Natural killer cell (primary cell): ENCODE measurements around the gene PHACTR1. TPM values are rescaled to one million over a fixed set of nuclear protein-coding genes. Genes with fewer than 3 reads are reported as not detected.

Source experiments
- ATAC-seq, 3 donors: fragments of 150-1000 bp in 2 of 3; fragments of 200-7000 bp in 1 of 3; cut with Tn5 transposase; 1 replicate in 1 of 3; 2 replicates in 2 of 3; pipeline ENCODE4 v1.10.0; 2021; ENCODE audit warnings: mild to moderate bottlenecking in 2 of 3, moderate library complexity in 2 of 3
- DNase-seq, 2 donors: peaks; one replicate each; pipeline versions ENCODE4 v3.0.0 to v3.0.0-alpha.2; 2013 to 2021; ENCODE audit warnings: mixed read lengths in 1 of 2
- H3K27ac ChIP-seq: one replicate; pipeline ENCODE4 v1.5.1; 2013; ENCODE audit warnings: mild to moderate bottlenecking, low read length
- H3K27me3 ChIP-seq: one replicate; pipeline ENCODE4 v1.6.1; 2013; ENCODE audit warnings: low read length; ENCODE audit not compliant: control insufficient read depth, insufficient read depth
- H3K36me3 ChIP-seq: one replicate; pipeline ENCODE4 v1.6.1; 2013; ENCODE audit warnings: low read length; ENCODE audit not compliant: control insufficient read depth, insufficient read depth
- H3K4me1 ChIP-seq: one replicate; pipeline ENCODE4 v1.6.1; 2013; ENCODE audit warnings: low read length; ENCODE audit not compliant: control insufficient read depth, insufficient read depth
- H3K4me3 ChIP-seq: one replicate; pipeline ENCODE4 v1.5.1; 2013; ENCODE audit warnings: low read length
- H3K9me3 ChIP-seq: one replicate; pipeline ENCODE4 v1.6.1; 2013; ENCODE audit warnings: low read length; ENCODE audit not compliant: control insufficient read depth, insufficient read depth
- H3K27ac Mint-ChIP-seq, 2 donors: one replicate each; pipeline ENCODE4 v1.8.0; 2022; ENCODE audit warnings: mild to moderate bottlenecking in 2 of 2, mixed read lengths in 2 of 2, moderate library complexity in 1 of 2
- H3K27me3 Mint-ChIP-seq, 2 donors: one replicate each; pipeline ENCODE4 v1.8.0; 2022; ENCODE audit warnings: low read depth in 2 of 2, mixed read lengths in 2 of 2
- H3K36me3 Mint-ChIP-seq: one replicate; pipeline ENCODE4 v1.8.0; 2022; ENCODE audit warnings: mixed read lengths
- H3K4me1 Mint-ChIP-seq, 2 donors: one replicate each; pipeline ENCODE4 v1.8.0; 2022; ENCODE audit warnings: mixed read lengths in 2 of 2
- H3K4me3 Mint-ChIP-seq: one replicate; pipeline ENCODE4 v1.8.0; 2022; ENCODE audit warnings: mild to moderate bottlenecking, moderate library complexity, mixed read lengths
- H3K9me3 Mint-ChIP-seq, 2 donors: one replicate each; pipeline ENCODE4 v1.8.0; 2022; ENCODE audit warnings: mixed read lengths in 2 of 2
- WGBS: methylation state at CpG from one replicate; pipeline ENCODE4 v1.1.7; 2013; ENCODE audit warnings: missing lambda C conversion rate; ENCODE audit not compliant: insufficient coverage; 5-methylcytosine and 5-hydroxymethylcytosine counted together
- intact Hi-C: fragments of 100-400 bp; cut with micrococcal nuclease; formaldehyde crosslinking; loops from one replicate; pipeline ENCODE4 v1.14.2; 2022
- total RNA-seq, 4 donors: library from RNA; stranded (reverse); fragments of 120-200 nt in 1 of 4; gene quantifications; one replicate each; pipeline versions ENCODE4 v1.2.3 to v1.2.4, GENCODE V29; 2013 to 2022
- TF ChIP-seq, protein P1 (sequence below): fragments of 200-600 bp; IDR thresholded peaks from one replicate; pipeline ENCODE4 v1.8.0; 2022; ENCODE audit warnings: antibody characterized with exemption

The PHACTR1 gene
- total RNA-seq, 3 donors from 2014 or later (not counting 1 experiment from before 2014, with no cell fraction given): 5.2 to 19.0 (median 5.4) TPM

DNA sequence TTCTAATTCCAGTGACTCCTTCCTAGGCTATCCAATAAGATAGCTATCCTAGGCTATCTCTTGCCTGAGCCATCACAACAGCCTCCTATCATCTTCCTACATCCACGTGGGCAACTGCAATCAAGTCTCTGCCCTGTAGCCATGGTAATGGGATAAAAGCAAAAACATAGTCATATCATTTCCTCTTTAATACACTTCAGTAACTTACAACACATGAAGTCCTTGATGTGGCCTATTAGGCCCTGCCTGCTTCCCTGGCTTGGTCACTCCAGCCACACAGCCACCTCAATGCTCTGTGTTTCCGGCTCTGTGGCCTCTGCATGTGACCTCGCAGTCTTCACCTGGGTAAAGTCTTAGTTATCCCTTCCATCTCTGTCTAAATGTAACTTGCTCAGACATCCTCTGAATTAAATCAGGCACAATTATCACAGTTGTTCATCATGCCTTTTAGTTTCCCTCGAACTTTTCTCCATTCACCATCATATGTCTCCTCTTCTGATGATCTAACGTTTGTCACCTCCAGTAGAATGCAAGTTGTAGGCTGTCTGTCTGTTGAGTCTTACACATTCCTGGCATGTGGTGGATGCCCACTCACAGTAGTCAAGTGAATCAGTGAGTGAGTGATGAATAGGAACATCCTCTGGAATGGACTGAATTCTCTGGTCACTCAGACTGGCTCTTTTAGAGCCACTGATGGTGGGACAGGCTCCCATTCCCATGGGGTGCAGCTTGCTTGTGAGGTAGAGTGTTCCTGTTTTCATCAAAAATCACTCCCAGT lies 382.4 kb downstream of the PHACTR1 start:
- Mint-ChIP-seq H3K27ac (no peak overlapping the region), H3K4me1 (no peaks in the 10 kb centered on the region), H3K36me3 (no peaks in the 10 kb centered on the region), H3K27me3 (peaks cover 2 to 18% of the 10 kb centered on the region in 2 donors), H3K4me3 (no peak overlapping the region), H3K9me3 (no peaks in the 10 kb centered on the region)
- DNase-seq (peak in 1 of 2 donors; percentile 7), ATAC-seq (peak; percentile 24 to 78 (median 26))
- intact Hi-C loops: no loop called here
- no peaks in the 10 kb centered on the region for H3K27me3 ChIP-seq
- H3K4me1 ChIP-seq: peaks cover 7% of the 10 kb centered on the region
- no peak overlapping the region for H3K27ac ChIP-seq
- no peak overlapping the region for H3K4me3 ChIP-seq
- TF ChIP-seq, protein P1, sequence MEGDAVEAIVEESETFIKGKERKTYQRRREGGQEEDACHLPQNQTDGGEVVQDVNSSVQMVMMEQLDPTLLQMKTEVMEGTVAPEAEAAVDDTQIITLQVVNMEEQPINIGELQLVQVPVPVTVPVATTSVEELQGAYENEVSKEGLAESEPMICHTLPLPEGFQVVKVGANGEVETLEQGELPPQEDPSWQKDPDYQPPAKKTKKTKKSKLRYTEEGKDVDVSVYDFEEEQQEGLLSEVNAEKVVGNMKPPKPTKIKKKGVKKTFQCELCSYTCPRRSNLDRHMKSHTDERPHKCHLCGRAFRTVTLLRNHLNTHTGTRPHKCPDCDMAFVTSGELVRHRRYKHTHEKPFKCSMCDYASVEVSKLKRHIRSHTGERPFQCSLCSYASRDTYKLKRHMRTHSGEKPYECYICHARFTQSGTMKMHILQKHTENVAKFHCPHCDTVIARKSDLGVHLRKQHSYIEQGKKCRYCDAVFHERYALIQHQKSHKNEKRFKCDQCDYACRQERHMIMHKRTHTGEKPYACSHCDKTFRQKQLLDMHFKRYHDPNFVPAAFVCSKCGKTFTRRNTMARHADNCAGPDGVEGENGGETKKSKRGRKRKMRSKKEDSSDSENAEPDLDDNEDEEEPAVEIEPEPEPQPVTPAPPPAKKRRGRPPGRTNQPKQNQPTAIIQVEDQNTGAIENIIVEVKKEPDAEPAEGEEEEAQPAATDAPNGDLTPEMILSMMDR: no peak
- WGBS: 45% methylated on average over 4 of the region's 5 CpGs
- H3K36me3 ChIP-seq: no peaks in the 10 kb centered on the region
- no peaks in the 10 kb centered on the region for H3K9me3 ChIP-seq

DNA sequence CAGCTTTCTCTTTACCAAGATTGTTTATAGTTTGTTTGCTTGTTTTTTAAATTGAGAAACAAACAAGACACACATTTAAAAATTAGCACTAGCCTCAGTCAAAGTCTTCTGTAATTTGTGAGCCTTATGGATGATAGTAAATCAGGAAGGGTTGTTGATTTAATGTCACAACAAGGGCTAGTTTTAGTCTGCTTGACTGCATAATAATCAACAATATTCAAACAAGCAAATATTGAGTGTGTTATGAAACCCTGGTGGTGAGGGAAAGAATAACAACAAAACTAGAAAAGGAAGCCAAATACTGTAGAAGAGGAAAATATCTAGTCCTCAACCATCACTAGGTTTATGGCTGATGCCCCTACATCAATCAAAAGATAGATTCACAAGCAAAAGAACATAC lies 383.2 kb downstream of the PHACTR1 start:
- intact Hi-C loops: no loop called here
- H3K27ac Mint-ChIP-seq: no peak overlapping the region
- no peaks in the 10 kb centered on the region for H3K36me3 ChIP-seq

DNA sequence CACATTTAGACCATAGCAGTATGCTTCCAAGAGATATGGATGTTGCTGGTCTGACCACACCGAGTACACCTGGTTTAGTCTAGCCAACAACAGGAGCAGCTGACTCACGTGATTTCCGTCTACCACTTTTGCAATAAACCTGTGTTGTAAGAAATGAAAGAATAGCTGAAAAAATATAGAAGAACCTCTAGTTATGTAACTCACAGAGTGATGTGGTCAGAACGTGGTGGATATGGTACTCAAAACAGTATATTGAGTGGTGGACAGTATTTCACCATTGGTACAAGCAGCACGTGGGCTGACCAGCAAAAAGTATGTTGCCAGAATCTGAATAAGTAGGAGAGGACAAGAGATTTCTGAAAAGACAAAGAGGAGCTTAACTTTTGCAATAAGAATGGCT lies 384.8 kb downstream of the PHACTR1 start:
- intact Hi-C loops: no loop called here
- 80% methylated on average over 5 of the region's 5 CpGs for WGBS
- ATAC-seq: no peak

More for the DNA sequence above, 383.2 kb downstream of the PHACTR1 start:
- H3K36me3 Mint-ChIP-seq: no peaks in the 10 kb centered on the region
- no peak for ATAC-seq
- DNase-seq: no peak
- no peaks in the 10 kb centered on the region for H3K9me3 Mint-ChIP-seq
- H3K4me3 ChIP-seq: no peak overlapping the region
- no peaks in the 10 kb centered on the region for H3K9me3 ChIP-seq
- peaks cover 2 to 18% of the 10 kb centered on the region in 2 donors for H3K27me3 Mint-ChIP-seq
- H3K4me3 Mint-ChIP-seq: no peak overlapping the region
- no peak overlapping the region for H3K27ac ChIP-seq
- H3K27me3 ChIP-seq: no peaks in the 10 kb centered on the region
- H3K4me1 Mint-ChIP-seq: no peaks in the 10 kb centered on the region
- TF ChIP-seq, protein P1: no peak
- H3K4me1 ChIP-seq: peaks cover 7% of the 10 kb centered on the region

More for the DNA sequence above, 384.8 kb downstream of the PHACTR1 start:
- H3K4me3 ChIP-seq: no peak overlapping the region
- peaks cover 7% of the 10 kb centered on the region for H3K4me1 ChIP-seq
- DNase-seq: no peak
- H3K36me3 Mint-ChIP-seq: no peaks in the 10 kb centered on the region
- no peak overlapping the region for H3K4me3 Mint-ChIP-seq
- no peaks in the 10 kb centered on the region for H3K36me3 ChIP-seq
- H3K27ac Mint-ChIP-seq: no peak overlapping the region
- no peaks in the 10 kb centered on the region for H3K9me3 ChIP-seq
- peaks cover 2 to 18% of the 10 kb centered on the region in 2 donors for H3K27me3 Mint-ChIP-seq
- no peaks in the 10 kb centered on the region for H3K27me3 ChIP-seq
- H3K4me1 Mint-ChIP-seq: no peaks in the 10 kb centered on the region
- TF ChIP-seq, protein P1: no peak
- no peaks in the 10 kb centered on the region for H3K9me3 Mint-ChIP-seq
- no peak overlapping the region for H3K27ac ChIP-seq
